ENCODE data around the gene TRAPPC8.
A peak's percentile ranks its signal among the peaks of the same experiment; 100 is the strongest.
"Not testable (repeated sequence)": the region's sequence is repeated elsewhere in the genome, so short reads cannot be mapped to it uniquely, and the experiment has no call there.

TRAPPC8 gene

DNA sequence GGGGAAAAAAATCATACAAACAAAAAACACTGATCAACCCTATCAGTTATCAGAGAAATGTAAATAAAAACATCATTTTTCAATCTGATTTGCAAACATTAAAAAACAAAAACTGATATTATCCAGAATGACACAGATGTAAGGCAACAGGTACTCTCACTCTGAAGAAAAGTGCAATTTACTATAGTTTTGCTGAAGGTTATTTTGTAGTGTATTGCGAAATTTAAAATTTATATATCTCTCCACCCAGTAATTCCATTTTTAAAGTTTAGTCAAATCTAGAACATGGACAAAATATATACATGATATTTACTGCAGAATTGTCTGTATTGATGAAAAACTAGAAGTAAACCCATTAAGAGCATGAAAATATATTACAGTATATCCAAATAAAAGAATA is 79.8 kb downstream of the TRAPPC8 start:
- DNase-seq (ENCODE audit: low read depth) = no peak

DNA sequence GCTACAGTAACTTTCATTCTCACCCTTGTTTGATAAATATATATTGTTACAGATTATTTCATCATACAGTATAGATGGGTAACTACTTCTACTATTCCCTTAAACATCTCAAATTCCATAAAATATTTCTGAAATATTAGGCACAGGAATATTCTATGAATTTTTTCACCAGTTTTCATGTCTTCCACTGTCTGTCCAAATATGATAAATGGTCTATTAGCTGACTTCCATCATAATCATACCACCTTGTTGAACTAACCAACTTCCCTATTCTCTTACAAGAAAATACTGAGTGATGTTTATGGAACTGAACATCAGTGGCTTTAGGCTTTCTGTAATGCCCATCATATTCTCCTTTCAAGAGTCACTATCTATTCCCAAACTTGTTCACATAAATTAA is 82.4 kb downstream of the TRAPPC8 start:
- no peak for DNase-seq (ENCODE audit: low read depth)

DNA sequence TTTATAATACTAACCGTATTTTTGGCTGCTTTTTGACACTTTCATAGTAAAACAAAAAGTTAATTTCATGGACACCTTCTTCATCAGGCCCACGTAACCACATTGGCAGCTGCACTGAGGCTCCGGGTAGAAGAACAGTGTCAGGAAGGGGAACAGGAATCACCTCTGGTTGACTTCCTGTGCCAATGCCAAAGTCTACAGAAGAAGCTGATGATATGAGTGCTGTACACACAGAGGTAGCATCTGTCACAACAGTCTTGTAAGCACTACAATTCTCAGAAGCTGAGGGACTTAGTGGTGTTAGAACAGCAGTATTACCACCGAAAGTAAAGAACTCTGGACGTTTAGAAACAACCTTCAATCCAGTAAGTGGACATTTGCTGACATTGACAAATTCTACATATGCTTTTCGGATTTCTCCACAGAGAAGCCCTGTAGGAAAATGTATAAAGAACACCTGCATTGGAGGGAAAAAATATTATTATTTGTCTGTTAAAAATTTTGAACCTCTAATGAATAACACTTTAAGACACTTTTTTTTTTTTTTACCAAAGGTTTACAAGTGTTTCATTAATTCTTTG is 85.3 kb downstream of the TRAPPC8 start:
- no peak for DNase-seq (ENCODE audit: low read depth)

DNA sequence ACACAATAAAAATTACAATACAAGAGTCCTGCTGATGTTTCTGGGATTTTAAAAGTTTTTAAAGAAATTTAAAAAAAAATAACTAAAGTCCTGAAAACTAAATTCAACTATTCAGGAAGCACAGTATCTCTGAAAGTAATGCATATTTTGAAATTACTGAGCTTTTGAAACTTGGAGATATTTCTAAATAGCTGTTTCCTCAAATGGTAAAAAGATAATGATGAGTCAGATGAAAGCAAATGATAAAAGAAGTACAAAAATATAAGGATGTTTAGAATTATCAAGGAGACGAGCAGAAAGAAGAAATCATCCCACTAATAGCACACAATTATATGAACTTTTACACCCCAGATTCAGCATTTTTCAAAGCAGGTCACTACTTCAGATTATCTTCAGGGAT is 92.1 kb downstream of the TRAPPC8 start:
- DNase-seq (ENCODE audit: low read depth) = no peak

DNA sequence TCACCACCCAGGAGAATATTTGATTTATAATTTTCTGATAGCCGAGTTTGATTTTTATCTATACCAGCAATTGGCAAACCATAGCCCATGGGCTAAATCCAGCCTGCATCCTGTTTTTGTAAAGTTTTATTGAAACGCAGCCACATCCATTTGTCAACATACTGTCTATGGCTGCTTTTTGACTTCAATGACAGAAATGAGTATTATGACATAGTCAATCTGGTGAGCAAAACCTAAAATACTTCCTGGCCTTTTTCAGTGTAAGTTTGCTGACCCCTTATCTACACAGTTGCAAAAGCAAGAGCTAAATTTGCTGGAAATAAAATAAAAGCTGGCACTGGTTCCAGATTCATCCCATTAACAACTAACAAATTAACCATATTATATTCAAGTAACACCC is 102.4 kb downstream of the TRAPPC8 start:
- DNase-seq (ENCODE audit: low read depth) = no peak

DNA sequence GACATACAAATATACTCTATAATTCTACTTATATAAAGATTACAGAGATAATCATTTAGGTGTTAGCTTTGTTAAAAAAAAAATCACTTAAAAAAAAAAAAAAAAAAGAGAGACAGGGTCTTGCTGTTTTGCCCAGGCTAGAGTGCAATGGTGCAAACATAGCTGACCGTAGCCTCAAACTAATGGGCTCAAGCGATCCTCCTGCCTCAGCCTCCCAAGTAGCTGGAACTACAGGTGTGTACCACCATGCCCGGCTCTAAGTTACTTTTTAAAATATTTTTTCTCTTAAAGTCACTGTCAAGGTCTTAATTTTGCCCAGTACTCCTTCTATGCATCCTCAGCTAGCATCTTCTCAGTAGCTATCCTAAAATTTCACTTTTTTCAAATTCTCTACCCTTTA is 105.0 kb downstream of the TRAPPC8 start:
- no peak for DNase-seq (ENCODE audit: low read depth)

DNA sequence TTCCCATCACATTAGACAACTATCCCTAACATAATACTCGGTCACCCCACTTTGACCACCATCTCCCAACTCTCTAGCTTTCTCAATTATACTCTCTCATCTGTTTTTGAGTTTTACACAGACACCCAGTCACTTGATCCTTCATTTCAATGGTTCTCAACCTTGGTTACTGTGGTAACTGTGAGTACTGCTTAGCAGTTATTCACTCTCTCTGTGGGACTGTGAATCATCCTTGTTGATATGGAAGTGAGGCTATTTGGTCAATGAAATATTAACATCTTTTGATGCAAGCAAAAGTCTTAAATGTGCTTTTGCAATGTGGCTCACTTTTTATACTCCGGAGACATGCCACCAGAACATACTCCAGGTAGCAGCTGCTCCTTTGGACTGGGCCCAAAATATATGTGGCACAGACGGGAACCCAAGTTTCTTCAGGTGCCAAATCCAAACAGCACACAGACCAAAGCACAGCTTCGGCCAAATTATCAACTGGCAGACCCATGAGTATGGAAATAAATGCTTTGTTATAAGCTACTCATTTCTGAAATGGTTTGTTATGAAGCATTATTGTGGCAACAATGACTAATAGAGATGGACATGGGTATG is 107.3 kb downstream of the TRAPPC8 start:
- no peak for DNase-seq (ENCODE audit: low read depth)

DNA sequence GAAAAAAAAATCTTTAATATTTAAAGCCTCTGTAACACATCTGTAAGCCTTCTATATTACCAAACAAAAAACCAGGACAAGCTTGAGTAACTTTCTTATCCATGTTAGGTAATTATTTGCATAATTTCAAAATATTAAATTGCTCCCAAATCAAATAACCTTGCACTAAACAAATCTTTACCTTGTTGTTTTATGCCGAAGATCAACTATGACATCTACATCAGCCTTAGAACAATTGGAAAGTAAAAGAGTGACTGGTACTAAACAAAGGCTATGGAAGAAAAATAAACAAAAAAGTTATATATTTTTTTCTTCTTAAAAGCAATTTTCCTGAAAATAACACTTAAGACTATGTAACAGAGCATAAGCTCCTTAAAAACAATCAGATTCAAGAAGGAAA is 111.0 kb downstream of the TRAPPC8 start:
- no peak for DNase-seq (ENCODE audit: low read depth)

DNA sequence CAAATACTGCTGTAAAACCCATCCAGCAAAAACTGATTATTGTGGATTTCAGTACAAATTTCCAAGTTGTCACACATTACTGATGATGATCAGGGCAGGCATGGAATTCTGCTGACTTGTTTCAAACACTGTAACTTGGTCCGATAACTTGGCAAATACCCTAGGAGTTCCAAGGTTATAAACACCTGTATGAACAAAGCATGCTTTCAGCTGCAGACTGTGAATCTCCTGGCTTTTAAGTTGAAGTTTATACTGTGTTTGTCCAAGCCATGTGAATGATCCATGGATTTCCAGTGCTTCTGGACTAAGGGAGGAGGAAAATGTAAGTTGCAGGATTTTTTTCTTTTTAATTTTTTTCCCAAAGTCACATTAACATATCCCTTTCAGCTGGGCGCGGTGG is 112.2 kb downstream of the TRAPPC8 start:
- no peak for DNase-seq (ENCODE audit: low read depth)

DNA sequence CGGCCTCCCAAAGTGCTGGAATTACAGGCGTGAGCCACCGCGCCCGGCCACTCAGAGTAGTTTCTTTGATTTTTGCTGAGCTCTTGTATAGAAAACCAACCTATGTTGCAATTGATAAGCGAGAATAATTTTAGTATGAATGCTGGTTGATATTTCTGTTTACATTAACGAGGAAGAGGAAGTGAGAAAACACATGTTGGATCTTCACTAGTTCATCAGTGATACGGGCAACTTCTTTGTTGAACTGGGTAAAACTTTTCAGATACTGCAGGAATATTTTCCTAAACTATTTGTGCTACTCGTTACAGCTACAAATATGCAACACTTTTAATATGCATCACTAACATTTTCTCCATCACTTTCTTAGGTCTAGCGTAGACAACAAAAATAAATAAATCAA is 114.3 kb downstream of the TRAPPC8 start:
- no peak for DNase-seq (ENCODE audit: low read depth)

DNA sequence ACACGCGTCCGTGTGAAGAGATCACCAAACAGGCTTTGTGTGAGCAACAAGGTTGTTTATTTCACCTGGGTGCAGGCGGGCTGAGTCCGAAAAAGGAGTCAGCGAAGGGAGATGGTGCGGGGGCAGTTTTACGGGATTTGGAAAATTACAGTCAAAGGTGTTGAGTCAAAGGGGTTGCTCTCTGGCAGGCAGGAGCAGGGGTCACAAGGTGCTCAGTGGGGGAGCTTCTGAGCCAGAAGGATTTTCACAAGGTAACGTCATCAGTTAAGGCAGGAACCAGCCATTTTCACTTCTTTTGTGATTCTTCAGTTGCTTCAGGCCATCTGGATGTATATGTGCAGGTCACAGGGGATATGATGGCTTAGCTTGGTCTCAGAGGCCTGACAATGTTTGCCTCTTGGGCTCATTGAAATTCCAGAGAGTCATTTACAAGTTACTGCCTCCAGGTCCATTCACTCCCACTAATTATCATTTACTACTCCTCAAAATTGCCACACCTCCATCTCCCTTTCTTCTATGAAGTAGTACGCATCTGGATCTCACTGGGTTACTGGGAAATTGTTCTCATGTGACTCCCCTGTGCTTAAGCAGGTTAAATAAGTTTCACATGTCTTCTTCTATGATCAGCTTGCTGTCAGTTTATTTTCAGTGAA is 116.1 kb downstream of the TRAPPC8 start:
- DNase-seq (ENCODE audit: low read depth) = not testable (repeated sequence)

DNA sequence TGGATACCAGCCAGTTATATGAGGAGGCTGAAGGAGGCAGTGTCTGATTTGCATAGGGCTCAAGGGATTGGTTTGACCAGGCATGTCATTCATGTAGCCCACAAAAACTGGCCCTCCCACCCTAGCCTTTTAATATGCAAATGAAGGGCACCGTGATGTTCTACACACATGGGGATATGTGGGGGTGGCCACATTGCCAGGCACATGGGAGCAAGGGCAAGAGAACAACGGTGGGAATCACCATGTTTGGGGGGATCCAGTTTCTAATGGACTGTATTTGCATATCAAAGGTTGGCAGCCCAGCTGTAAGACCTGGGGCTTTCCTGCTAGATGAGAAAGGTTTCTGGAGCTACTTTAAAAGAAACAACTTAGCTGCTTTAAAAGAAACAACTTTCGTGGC is 117.2 kb downstream of the TRAPPC8 start:
- DNase-seq (ENCODE audit: low read depth) = no peak

DNA sequence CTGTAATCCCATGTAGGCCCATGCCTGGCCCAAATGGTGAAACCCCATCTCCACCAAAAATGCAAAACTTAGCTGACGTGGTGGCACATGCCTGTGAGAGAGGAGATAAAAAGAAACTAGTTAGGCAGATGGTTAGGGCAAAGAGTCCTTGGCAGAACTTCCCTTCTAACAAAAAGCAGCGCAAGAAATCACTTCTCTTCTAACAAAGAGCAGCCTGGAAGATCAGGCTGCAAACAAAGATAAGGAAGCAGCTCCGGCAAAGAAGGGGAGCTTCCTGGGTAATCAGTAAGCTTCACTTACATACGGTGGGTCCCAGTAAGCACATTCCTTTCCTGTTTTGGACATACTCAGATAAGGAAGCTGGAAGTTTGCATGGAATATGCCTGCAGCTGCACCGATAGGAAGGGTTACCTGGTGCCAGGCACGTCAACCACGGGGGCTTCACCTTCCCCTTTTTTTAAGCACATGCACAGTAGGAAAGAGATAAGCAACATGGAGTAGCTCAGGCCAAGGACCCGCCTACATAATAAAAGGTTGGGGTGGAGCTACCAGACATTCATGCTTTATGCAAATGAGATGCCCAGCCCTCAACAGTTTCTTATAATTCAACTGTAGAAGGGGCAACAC is 121.3 kb downstream of the TRAPPC8 start:
- no peak for DNase-seq (ENCODE audit: low read depth)

DNA sequence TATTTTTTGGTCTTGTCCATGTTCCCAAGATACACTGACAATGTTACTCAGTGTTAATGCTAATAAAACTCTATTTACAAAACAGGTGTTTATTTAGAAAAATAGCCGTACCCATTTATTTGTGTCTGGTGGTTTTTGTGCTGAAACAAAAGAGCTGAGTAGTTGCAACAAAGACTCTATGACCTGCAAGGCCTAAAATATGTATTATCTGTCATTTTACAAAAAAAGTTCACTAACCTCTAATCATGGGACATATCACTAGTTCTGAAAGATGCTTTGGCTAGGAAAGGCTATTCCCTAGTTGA is 123.1 kb downstream of the TRAPPC8 start:
- DNase-seq (ENCODE audit: low read depth) = no peak

DNA sequence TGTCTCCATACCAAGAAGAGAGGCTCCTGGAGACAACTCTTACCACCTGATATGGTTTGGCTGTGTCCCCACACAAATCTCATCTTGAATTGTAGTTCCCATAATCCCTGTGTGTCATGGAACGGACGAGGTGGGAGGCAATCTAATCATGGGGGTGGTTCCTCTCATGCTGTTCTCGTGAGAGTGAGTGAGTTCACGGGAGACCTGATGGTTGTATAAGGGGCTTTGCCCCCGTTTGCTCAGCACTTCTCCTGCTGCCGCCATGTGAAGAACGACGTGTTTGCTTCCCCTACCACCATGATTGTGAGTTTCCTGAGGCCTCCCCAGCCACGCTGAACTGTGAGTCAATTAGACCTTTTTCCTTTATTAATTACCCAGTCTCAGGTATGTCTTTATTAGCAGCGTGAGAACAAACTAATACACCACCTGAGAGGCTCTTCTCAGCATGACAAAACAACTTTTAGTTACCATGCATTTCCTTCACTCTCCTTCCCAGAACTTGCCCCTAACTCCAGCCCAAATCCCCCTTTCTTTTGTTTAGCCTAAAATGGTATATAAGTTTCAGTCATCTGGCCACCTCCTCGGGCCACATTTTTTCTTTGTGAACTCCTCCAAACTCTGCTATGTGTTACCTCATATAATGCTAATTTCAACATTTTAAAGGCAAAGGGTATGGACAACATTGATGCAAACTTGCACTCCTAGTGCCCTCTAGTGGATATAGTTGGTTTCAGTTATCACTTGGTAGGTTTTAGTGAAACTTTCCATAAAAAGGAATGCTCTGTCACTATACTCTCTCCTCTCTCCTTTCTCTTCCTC is 123.6 kb downstream of the TRAPPC8 start:
- DNase-seq (ENCODE audit: low read depth) = peak; percentile 29

DNA sequence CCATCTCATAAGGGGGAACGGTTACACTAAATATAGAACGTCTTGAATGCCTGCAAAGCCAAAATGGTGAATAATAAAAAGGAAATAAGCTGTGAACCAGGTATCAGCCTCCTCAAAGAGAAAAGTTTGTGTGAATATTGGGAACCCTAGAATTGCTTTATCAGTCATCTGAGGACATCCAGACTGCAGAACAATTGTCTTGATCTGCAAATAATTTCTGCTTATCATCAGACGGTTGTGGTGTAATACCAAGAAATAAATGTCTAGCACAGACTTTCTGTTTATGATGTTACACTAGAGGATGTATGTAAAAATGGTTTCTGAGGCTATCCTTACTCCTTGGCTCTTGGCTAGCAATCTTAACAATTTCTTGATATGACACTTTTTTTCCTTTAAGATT is 128.8 kb downstream of the TRAPPC8 start:
- DNase-seq (ENCODE audit: low read depth) = no peak

DNA sequence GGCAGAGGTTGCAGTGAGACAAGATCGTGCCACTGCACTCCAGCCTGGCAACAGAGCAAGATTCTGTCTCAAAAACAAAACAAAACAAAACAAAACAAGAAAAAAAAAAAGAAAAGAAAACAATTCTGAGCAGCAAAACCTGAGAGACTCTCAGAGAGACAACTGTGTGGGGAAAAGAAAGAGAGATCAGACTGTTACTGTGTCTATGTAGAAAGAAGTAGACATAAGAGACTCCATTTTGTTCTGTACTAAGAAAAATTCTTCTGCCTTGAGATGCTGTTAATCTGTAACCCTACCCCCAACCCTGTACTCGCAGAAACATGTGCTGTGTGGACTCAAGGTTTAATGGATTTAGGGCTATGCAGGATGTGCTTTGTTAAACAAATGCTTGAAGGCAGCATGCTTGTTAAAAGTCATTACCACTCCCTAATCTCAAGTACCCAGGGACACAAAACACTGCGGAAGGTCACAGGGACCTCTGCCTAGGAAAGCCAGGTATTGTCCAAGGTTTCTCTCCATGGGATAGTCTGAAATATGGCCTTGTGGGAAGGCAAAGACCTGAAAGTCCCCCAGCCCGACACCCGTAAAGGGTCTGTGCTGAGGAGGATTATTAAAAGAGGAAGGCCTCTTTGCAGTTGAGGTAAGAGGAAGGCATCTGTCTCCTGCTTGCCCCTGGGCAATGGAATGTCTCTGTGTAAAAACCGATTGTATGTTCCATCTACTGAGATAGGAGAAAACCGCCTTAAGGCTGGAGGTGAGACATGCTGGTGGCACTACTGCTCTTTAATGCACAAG is 132.4 kb downstream of the TRAPPC8 start:
- DNase-seq (ENCODE audit: low read depth) = not testable (repeated sequence)

DNA sequence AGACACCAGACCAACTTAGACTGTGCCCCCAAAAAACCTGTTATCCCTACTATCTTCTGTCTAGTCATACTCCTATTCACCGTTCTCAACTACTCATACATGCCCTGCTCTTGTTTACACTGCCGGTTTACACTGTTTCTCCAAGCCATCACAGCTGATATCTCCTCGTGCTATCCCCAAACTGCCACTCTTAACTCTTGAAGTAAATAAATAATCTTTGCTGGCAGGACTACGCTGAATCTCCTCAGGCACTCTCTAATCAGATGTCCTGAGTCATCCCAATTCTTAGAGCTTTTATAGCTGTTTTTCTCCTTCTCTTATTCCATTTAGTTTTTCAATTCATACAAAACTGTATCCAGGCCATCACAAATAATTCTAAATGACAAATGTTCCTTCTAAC is 133.9 kb downstream of the TRAPPC8 start:
- not testable (repeated sequence) for DNase-seq (ENCODE audit: low read depth)

DNA sequence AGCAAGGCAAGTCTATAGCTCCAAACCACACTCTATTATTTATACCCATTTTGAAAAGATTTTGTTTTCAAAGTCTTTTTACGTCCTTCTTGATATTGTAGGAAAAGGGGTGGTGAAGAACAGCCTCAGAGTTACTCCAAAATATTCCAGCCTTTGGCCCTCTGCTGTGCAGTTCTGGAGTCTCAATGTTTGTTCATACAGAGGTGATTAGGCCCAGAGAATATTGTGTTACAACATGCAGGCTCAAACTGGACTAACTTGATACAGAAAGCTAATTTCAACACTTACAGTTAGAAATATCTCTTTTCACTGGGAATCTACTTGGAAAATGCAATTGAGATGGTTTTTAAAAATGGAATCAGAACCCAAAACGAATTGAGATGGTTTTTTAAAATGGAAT is 141.8 kb downstream of the TRAPPC8 start:
- no peak for DNase-seq (ENCODE audit: low read depth)

DNA sequence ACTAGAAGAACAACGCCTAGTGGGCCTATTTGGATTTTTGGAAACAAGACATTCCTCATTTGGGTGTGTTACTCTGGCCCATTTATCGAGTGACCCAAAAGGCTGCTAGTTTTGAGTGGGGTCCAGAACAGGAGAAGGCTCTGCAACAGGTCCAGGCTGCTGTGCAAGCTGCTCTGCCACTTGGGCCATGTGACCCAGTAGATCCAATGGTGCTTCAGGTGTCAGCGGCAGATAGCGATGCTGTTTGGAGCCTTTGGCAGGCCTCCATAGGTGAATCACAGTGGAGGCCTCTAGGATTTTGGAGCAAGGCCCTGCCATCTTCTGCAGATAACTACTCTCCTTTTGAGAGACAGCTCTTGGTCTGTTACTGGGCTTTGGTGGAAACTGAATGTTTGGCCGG is 143.7 kb downstream of the TRAPPC8 start:
- DNase-seq (ENCODE audit: low read depth) = not testable (repeated sequence)

DNA sequence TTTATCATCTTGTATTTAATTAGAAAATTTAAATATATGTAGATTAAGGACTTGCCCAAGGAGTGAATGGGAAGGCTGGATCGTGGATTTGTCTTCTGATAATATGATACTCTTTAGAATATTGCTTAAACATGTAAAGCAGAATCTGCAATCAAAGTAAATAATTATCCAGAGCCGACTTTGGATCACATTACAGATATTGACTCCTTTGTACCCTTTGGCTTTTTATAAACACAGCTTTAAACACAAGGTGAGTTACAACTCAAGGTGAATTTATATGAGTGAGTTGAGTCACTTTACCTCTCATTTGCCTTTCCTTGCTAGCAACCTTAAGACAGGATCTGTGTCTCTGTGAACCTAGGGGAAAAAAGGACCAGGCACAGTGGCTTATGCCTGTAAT is 144.5 kb downstream of the TRAPPC8 start:
- no peak for DNase-seq (ENCODE audit: low read depth)

DNA sequence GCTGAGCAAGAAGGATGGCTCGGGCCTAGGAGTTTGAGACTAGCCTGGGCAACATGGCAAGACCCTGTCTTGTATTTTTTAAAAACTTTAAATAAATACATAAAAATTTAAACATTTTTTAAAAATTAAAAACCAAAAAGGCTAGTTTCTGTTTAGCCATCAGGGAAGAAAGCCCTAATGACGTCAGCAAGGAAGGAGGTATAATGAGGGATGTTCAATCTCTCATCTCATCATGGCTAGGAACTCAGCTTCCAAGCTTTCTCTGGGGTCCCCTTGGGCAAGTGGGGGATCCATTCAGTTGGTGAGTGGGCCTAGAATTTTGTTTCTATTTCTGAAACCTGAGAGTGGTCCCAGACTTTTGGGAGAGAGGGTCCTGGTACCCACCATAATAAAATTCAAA is 147.2 kb downstream of the TRAPPC8 start:
- no peak for DNase-seq (ENCODE audit: low read depth)

Measured in fibroblast of the conjunctiva (primary cell).